Retinal pigment epithelial cell (primary cell): ENCODE results near the gene PPP2R5C.

ENCODE experiments used
- DNase-seq: peaks from one replicate; pipeline ENCODE4 v3.0.0-alpha.2; 2010; ENCODE audit warnings: low read depth
- H3K4me3 ChIP-seq: 2 replicates; pipeline ENCODE4 v1.5.1; 2011; ENCODE audit warnings: mild to moderate bottlenecking, low read length, control low read depth, moderate library complexity
- CTCF ChIP-seq: conservative IDR thresholded peaks from 2 replicates; pipeline ENCODE4 v1.5.1; 2011; ENCODE audit warnings: low read depth, low read length, control low read depth, inconsistent platforms

Gene PPP2R5C

GRCh38 chr14:101958418-101959180 lies 197.1 kb downstream of the PPP2R5C start:
- H3K4me3 ChIP-seq, result no peak overlapping the region
- TF ChIP-seq CTCF, result no peak
- DNase-seq, result no peak

GRCh38 chr14:101959277-101959676 lies 197.8 kb downstream of the PPP2R5C start:
- TF ChIP-seq CTCF, result no peak
- DNase-seq, result no peak
- no peak overlapping the region for H3K4me3 ChIP-seq

GRCh38 chr14:101960225-101960624 lies 198.7 kb downstream of the PPP2R5C start:
- H3K4me3 ChIP-seq, result no peak overlapping the region
- peak; percentile 55 for TF ChIP-seq CTCF
- DNase-seq, result no peak

- peak; percentile 90 for TF ChIP-seq CTCF
- H3K4me3 ChIP-seq, result no peak overlapping the region
- DNase-seq, result no peak
Observed at GRCh38 chr14:101961011-101961721, 199.7 kb downstream of the PPP2R5C start.

GRCh38 chr14:101961746-101962502 lies 200.4 kb downstream of the PPP2R5C start:
- no peak overlapping the region for H3K4me3 ChIP-seq
- TF ChIP-seq CTCF, result no peak
- no peak for DNase-seq

- H3K4me3 ChIP-seq, result no peak overlapping the region
- peak; percentile 50 for DNase-seq
- TF ChIP-seq CTCF, result no peak
Observed at GRCh38 chr14:101962503-101962874, 201.0 kb downstream of the PPP2R5C start.

- DNase-seq, result no peak
- no peak overlapping the region for H3K4me3 ChIP-seq
- no peak for TF ChIP-seq CTCF
Observed at GRCh38 chr14:101963052-101963451, 201.5 kb downstream of the PPP2R5C start.
